Central memory CD4-positive, alpha-beta T cell (primary cell): ENCODE data around the gene PCDHGC4.

Source experiments
- DNase-seq: peaks from one replicate; pipeline ENCODE4 v3.0.0; 2022

PCDHGC4 gene

GRCh38 chr5:141532726-141533125 lies 47.9 kb downstream of the PCDHGC4 start:
- DNase-seq = no peak

- DNase-seq = no peak
Measured at GRCh38 chr5:141533897-141534296, 49.1 kb downstream of the PCDHGC4 start.

- no peak for DNase-seq
Measured at GRCh38 chr5:141534492-141535213, 49.8 kb downstream of the PCDHGC4 start.
